DOHH2 (cell line): Measurements from ENCODE around the gene CCL13.

Experiments used
- EZH2phosphoT487 ChIP-seq: fragments of 200-600 bp; sonication (generic); IDR thresholded peaks from 2 replicates; pipeline ENCODE4 v1.6.1; 2017; ENCODE audit warnings: borderline replicate concordance, mild to moderate bottlenecking, antibody characterized with exemption, low read length, moderate library complexity, mixed read lengths
- TF ChIP-seq, protein P1 (sequence below): fragments of 200-600 bp; sonication (generic); IDR thresholded peaks from one replicate; pipeline ENCODE4 v1.5.1; 2014; ENCODE audit warnings: antibody characterized with exemption, mild to moderate bottlenecking, low read depth, low read length; ENCODE audit not compliant: poor library complexity, severe bottlenecking

DNA sequence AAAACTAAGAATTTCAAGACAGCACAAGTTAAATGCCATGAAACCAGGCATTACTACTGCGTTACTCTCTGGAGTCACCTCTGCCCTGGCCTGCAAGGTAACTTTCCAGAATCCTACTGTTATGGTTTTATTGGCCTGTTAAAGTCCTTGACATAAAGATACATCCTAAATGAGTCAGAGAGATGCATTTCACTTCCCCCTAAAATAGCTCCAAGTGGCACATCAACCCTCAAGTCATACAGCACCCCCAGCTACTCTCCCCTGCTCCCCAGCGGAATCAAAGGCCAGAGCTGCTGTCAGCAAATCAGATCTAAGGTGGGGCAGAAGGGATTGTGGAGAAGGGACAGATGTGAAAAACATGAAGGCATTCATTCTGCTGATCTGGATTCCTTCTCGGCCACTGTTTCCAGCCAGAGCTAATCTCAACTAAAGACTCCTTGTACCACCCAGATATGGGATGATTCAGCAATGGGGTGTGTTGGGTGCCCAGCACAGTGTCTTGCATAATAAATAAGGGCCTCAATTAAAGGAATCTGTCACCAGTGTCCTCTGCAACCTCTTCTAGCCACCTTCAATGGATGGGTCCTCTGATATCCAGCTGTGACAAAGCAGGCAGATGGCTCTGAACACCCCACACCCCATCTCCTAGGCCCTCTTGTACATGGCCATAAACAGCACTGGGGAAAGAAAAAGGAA, 15.3 kb downstream of the CCL13 start:
- TF ChIP-seq, protein P1, sequence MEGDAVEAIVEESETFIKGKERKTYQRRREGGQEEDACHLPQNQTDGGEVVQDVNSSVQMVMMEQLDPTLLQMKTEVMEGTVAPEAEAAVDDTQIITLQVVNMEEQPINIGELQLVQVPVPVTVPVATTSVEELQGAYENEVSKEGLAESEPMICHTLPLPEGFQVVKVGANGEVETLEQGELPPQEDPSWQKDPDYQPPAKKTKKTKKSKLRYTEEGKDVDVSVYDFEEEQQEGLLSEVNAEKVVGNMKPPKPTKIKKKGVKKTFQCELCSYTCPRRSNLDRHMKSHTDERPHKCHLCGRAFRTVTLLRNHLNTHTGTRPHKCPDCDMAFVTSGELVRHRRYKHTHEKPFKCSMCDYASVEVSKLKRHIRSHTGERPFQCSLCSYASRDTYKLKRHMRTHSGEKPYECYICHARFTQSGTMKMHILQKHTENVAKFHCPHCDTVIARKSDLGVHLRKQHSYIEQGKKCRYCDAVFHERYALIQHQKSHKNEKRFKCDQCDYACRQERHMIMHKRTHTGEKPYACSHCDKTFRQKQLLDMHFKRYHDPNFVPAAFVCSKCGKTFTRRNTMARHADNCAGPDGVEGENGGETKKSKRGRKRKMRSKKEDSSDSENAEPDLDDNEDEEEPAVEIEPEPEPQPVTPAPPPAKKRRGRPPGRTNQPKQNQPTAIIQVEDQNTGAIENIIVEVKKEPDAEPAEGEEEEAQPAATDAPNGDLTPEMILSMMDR = no peak
- TF ChIP-seq EZH2phosphoT487 = no peak
